ENCODE measurements around the gene WNT3.

DNA sequence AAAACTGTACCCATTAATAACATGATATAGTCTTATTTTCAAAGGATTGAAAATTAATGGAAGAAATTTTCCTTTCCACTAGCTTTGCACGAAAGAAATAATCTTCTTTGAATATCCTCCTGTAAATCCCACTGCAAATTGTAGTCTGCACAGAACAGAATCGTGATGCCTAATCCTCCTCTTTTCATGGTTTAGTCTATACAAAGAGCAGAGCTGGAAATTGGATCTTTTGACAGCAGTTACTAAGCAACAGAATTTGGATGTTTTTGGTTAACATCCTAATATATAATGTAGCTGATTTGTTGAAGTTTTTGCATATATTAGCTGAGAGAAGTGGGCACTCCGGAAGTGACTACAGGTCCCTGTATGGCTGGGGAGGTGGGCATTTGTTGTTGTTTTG lies 98.6 kb downstream of the WNT3 start:
- TF ChIP-seq YY1 (IDR thresholded peaks at IDR 0.05; ENCODE audit: insufficient read depth, insufficient read length) (no peak), ZNF274 (IDR thresholded peaks at IDR 0.05; ENCODE audit: low read depth, low read length) (no peak)
